Caco-2 (cell line): ENCODE results near the gene BID. TPM values are rescaled to one million over a fixed set of nuclear protein-coding genes. Genes with fewer than 3 reads are reported as not detected.

Experiments
- BruUV-seq: library from RNA; stranded (reverse); fragments of 400-500 nt; replicated peaks from 2 replicates; lab custom pipeline; 2021; lab: Mats Ljungman, UMichigan
- CTCF ChIA-PET: fragments of 300-600 bp; sonication (Branson Sonifier 250); formaldehyde crosslinking; loops from one replicate; lab custom pipeline; 2022; ENCODE audit warnings: antibody characterized with exemption; lab: Charles Lee
- POLR2A ChIA-PET: fragments of 300-600 bp; sonication (Branson Sonifier 250); formaldehyde crosslinking; loops from one replicate; lab custom pipeline; 2022; ENCODE audit warnings: antibody characterized with exemption; lab: Charles Lee
- DNase-seq, 2 experiments: peaks; one replicate each; pipeline versions ENCODE4 v3.0.0 to v3.0.0-alpha.2; 2020 to 2022
- H3K27me3 ChIP-seq: replicated peaks from 2 replicates; pipeline ENCODE4 v1.6.0; 2011; ENCODE audit warnings: low read length; ENCODE audit not compliant: control insufficient read depth, insufficient read depth
- H3K36me3 ChIP-seq: 2 replicates; pipeline ENCODE4 v1.5.1; 2011; ENCODE audit warnings: low read length; ENCODE audit not compliant: control insufficient read depth, insufficient read depth
- H3K4me1 ChIP-seq: fragments of 250-450 bp; sonication (Bioruptor Pico); 2 replicates; pipeline ENCODE4 v1.5.1; 2020; ENCODE audit warnings: mild to moderate bottlenecking
- H3K4me3 ChIP-seq: 2 replicates; pipeline ENCODE4 v1.5.1; 2011; ENCODE audit warnings: low read depth, mild to moderate bottlenecking, control low read depth, low read length
- H3K9me3 ChIP-seq: fragments of 250-450 bp; sonication (Bioruptor Pico); 2 replicates; pipeline ENCODE4 v1.5.1; 2020; ENCODE audit warnings: mild to moderate bottlenecking, moderate library complexity
- H3K27ac Mint-ChIP-seq: one replicate; pipeline ENCODE4 v1.8.0; 2022; ENCODE audit warnings: mixed read lengths; ENCODE audit not compliant: unreplicated experiment
- H3K27me3 Mint-ChIP-seq: one replicate; pipeline ENCODE4 v1.8.0; 2022; ENCODE audit warnings: mixed read lengths; ENCODE audit not compliant: insufficient read depth, unreplicated experiment
- H3K36me3 Mint-ChIP-seq: one replicate; pipeline ENCODE4 v1.8.0; 2022; ENCODE audit warnings: mild to moderate bottlenecking, mixed read lengths; ENCODE audit not compliant: insufficient read depth, unreplicated experiment
- H3K4me1 Mint-ChIP-seq: one replicate; pipeline ENCODE4 v1.8.0; 2022; ENCODE audit warnings: low read depth, mixed read lengths; ENCODE audit not compliant: unreplicated experiment
- H3K4me3 Mint-ChIP-seq: one replicate; pipeline ENCODE4 v1.8.0; 2022; ENCODE audit warnings: mild to moderate bottlenecking, moderate library complexity, mixed read lengths; ENCODE audit not compliant: unreplicated experiment
- H3K9me3 Mint-ChIP-seq: one replicate; pipeline ENCODE4 v1.8.0; 2022; ENCODE audit warnings: mixed read lengths; ENCODE audit not compliant: unreplicated experiment
- CTCF ChIP-seq, 2 experiments: fragments of 200-600 bp in 1 of 2; IDR thresholded peaks; 1 replicate in 1 of 2; 2 replicates in 1 of 2; pipeline versions ENCODE4 v1.5.1 to v1.8.0; 2011 to 2022; ENCODE audit warnings: antibody characterized with exemption in 1 of 2, control low read depth in 1 of 2, inconsistent platforms in 1 of 2, low read depth in 1 of 2, low read length in 1 of 2, mild to moderate bottlenecking in 1 of 2, moderate library complexity in 1 of 2; ENCODE audit not compliant: insufficient read depth in 1 of 2, severe bottlenecking in 1 of 2, unreplicated experiment in 1 of 2
- intact Hi-C: fragments of 100-400 bp; cut with micrococcal nuclease; formaldehyde crosslinking; loops from one replicate; pipeline ENCODE4 v1.10.0; 2022; ENCODE audit not compliant: unreplicated experiment
- total RNA-seq: library from RNA; stranded (reverse); gene quantifications from 2 replicates; pipeline ENCODE4 v1.2.3, GENCODE V29; 2022

The BID gene
- total RNA-seq, 1 experiment from 2014 or later: 28.2 TPM

GRCh38 chr22:17717708-17718107 lies 56.6 kb downstream of the BID start:
- no peaks in the 10 kb centered on the region for H3K4me1 Mint-ChIP-seq
- intact Hi-C loops: loop anchor here (5.0 kb wide), 1 partner anchor 160 kb away; no protein-coding TSS in a partner anchor
- H3K27me3 Mint-ChIP-seq: no peaks in the 10 kb centered on the region
- ChIA-PET POLR2A (no interaction called here), CTCF (no interaction called here)
- no peak overlapping the region for H3K4me3 Mint-ChIP-seq
- H3K36me3 ChIP-seq: no peaks in the 10 kb centered on the region
- TF ChIP-seq CTCF (IDR thresholded peaks at IDR 0.05; ENCODE audit: insufficient read depth in 1 of 2, low read depth in 1 of 2, low read length in 1 of 2, severe bottlenecking in 1 of 2, unreplicated experiment in 1 of 2): no peak
- H3K36me3 Mint-ChIP-seq: peaks cover 10% of the 10 kb centered on the region
- no peak overlapping the region for H3K27ac Mint-ChIP-seq
- BruUV-seq: no TSS peak
- no peaks in the 10 kb centered on the region for H3K9me3 ChIP-seq
- no peaks in the 10 kb centered on the region for H3K9me3 Mint-ChIP-seq
- DNase-seq: no peak
- no peaks in the 10 kb centered on the region for H3K27me3 ChIP-seq
- no peak overlapping the region for H3K4me3 ChIP-seq
- H3K4me1 ChIP-seq: no peaks in the 10 kb centered on the region

- POLR2A ChIA-PET: no interaction called here
- Mint-ChIP-seq H3K4me3 (no peak overlapping the region), H3K27me3 (no peaks in the 10 kb centered on the region), H3K4me1 (no peaks in the 10 kb centered on the region), H3K27ac (no peak overlapping the region), H3K9me3 (no peaks in the 10 kb centered on the region), H3K36me3 (peaks cover 10% of the 10 kb centered on the region)
- H3K27me3 ChIP-seq: no peaks in the 10 kb centered on the region
- no peaks in the 10 kb centered on the region for H3K4me1 ChIP-seq
- H3K36me3 ChIP-seq: no peaks in the 10 kb centered on the region
- DNase-seq: no peak
- H3K4me3 ChIP-seq: no peak overlapping the region
- no peak for TF ChIP-seq CTCF (IDR thresholded peaks at IDR 0.05; ENCODE audit: insufficient read depth in 1 of 2, low read depth in 1 of 2, low read length in 1 of 2, severe bottlenecking in 1 of 2, unreplicated experiment in 1 of 2)
- intact Hi-C loops: loop anchor here (5.0 kb wide), 1 partner anchor 159 kb away; no protein-coding TSS in a partner anchor
- CTCF ChIA-PET: interaction anchor here (0.6 kb wide), 1 partner anchor 241 kb away, joined by 5 read pairs; no protein-coding TSS in a partner anchor
- no TSS peak for BruUV-seq
- no peaks in the 10 kb centered on the region for H3K9me3 ChIP-seq
Measured at GRCh38 chr22:17716529-17716928, 57.7 kb downstream of the BID start.

- H3K4me1 ChIP-seq: no peaks in the 10 kb centered on the region
- no peaks in the 10 kb centered on the region for H3K36me3 ChIP-seq
- no peak overlapping the region for H3K4me3 ChIP-seq
- H3K27me3 Mint-ChIP-seq: no peaks in the 10 kb centered on the region
- DNase-seq: no peak
- no peak overlapping the region for H3K27ac Mint-ChIP-seq
- H3K4me3 Mint-ChIP-seq: no peak overlapping the region
- no peaks in the 10 kb centered on the region for H3K27me3 ChIP-seq
- H3K36me3 Mint-ChIP-seq: peaks cover 10% of the 10 kb centered on the region
- H3K9me3 ChIP-seq: no peaks in the 10 kb centered on the region
- intact Hi-C loops: no loop called here
- no peaks in the 10 kb centered on the region for H3K4me1 Mint-ChIP-seq
- no peak for TF ChIP-seq CTCF (IDR thresholded peaks at IDR 0.05; ENCODE audit: insufficient read depth in 1 of 2, low read depth in 1 of 2, low read length in 1 of 2, severe bottlenecking in 1 of 2, unreplicated experiment in 1 of 2)
- no peaks in the 10 kb centered on the region for H3K9me3 Mint-ChIP-seq
- ChIA-PET CTCF (no interaction called here), POLR2A (no interaction called here)
- no TSS peak for BruUV-seq
Measured at GRCh38 chr22:17712441-17712840, 61.8 kb downstream of the BID start.
